ENCODE measurements around the gene CKM.
"Not testable (repeated sequence)": the region's sequence is repeated elsewhere in the genome, so short reads cannot be mapped to it uniquely, and the experiment has no call there.

The CKM gene

GRCh38 chr19:45340899-45341453 lies 18.3 kb upstream of the CKM start:
- Mint-ChIP-seq H3K9me3 (no peaks in the 10 kb centered on the region), H3K27me3 (ENCODE audit: low read depth) (peaks cover 9% of the 10 kb centered on the region), H3K4me1 (ENCODE audit: low read depth) (peaks cover 5% of the 10 kb centered on the region), H3K36me3 (ENCODE audit: low read depth) (no peaks in the 10 kb centered on the region), H3K4me3 (no peak overlapping the region), H3K27ac (no peak overlapping the region)

GRCh38 chr19:45340232-45340898 lies 17.7 kb upstream of the CKM start, which contains the start of gene KLC3:
TSS of gene KLC3 (plus strand) at chr19:45340750. CDS start at chr19:45345542, 4,792 bp downstream.
- H3K4me3 Mint-ChIP-seq: peak within 1 kb of the TSS; percentile 70

GRCh38 chr19:45339629-45340028 lies 17.0 kb upstream of the CKM start:
- H3K4me3 Mint-ChIP-seq: peak overlapping the region; percentile 70
- peaks cover 5% of the 10 kb centered on the region for H3K4me1 Mint-ChIP-seq (ENCODE audit: low read depth)
- H3K9me3 Mint-ChIP-seq: no peaks in the 10 kb centered on the region
- H3K27me3 Mint-ChIP-seq (ENCODE audit: low read depth): peaks cover 9% of the 10 kb centered on the region
- no peak overlapping the region for H3K27ac Mint-ChIP-seq
- H3K36me3 Mint-ChIP-seq (ENCODE audit: low read depth): no peaks in the 10 kb centered on the region

More at GRCh38 chr19:45340232-45340898, 17.7 kb upstream of the CKM start, which contains the start of gene KLC3:
- no peaks in the 10 kb centered on the region for H3K36me3 Mint-ChIP-seq (ENCODE audit: low read depth)
- no peak within 1 kb of the TSS for H3K27ac Mint-ChIP-seq
- peaks cover 9% of the 10 kb centered on the region for H3K27me3 Mint-ChIP-seq (ENCODE audit: low read depth)
- H3K4me1 Mint-ChIP-seq (ENCODE audit: low read depth): peaks cover 5% of the 10 kb centered on the region
- H3K9me3 Mint-ChIP-seq: no peaks in the 10 kb centered on the region

- Mint-ChIP-seq H3K9me3 (no peaks in the 10 kb centered on the region), H3K27me3 (ENCODE audit: low read depth) (peaks cover 9% of the 10 kb centered on the region), H3K4me3 (no peak overlapping the region), H3K4me1 (ENCODE audit: low read depth) (peaks cover 5% of the 10 kb centered on the region), H3K36me3 (ENCODE audit: low read depth) (no peaks in the 10 kb centered on the region), H3K27ac (no peak overlapping the region)
Measured at GRCh38 chr19:45336696-45337251, 14.1 kb upstream of the CKM start.

GRCh38 chr19:45334881-45335280 lies 12.2 kb upstream of the CKM start:
- not testable (repeated sequence) for H3K27me3 Mint-ChIP-seq (ENCODE audit: low read depth); H3K36me3 Mint-ChIP-seq (ENCODE audit: low read depth); H3K4me1 Mint-ChIP-seq (ENCODE audit: low read depth); H3K27ac Mint-ChIP-seq; H3K9me3 Mint-ChIP-seq; H3K4me3 Mint-ChIP-seq

GRCh38 chr19:45333609-45334303 lies 11.1 kb upstream of the CKM start:
- Mint-ChIP-seq H3K4me1 (ENCODE audit: low read depth) (peaks cover 2% of the 10 kb centered on the region), H3K36me3 (ENCODE audit: low read depth) (no peaks in the 10 kb centered on the region), H3K4me3 (no peak overlapping the region), H3K27ac (no peak overlapping the region), H3K9me3 (no peaks in the 10 kb centered on the region), H3K27me3 (ENCODE audit: low read depth) (peaks cover 4% of the 10 kb centered on the region)

GRCh38 chr19:45331411-45331810 lies 8.7 kb upstream of the CKM start:
- H3K36me3 Mint-ChIP-seq (ENCODE audit: low read depth): no peaks in the 10 kb centered on the region
- no peaks in the 10 kb centered on the region for H3K4me1 Mint-ChIP-seq (ENCODE audit: low read depth)

GRCh38 chr19:45327404-45328143 lies 4.9 kb upstream of the CKM start:
- Mint-ChIP-seq H3K4me1 (ENCODE audit: low read depth) (no peaks in the 10 kb centered on the region), H3K27me3 (ENCODE audit: low read depth) (peaks cover 19% of the 10 kb centered on the region), H3K9me3 (no peaks in the 10 kb centered on the region), H3K27ac (no peak overlapping the region), H3K36me3 (ENCODE audit: low read depth) (no peaks in the 10 kb centered on the region), H3K4me3 (no peak overlapping the region)

More at GRCh38 chr19:45331411-45331810, 8.7 kb upstream of the CKM start:
- no peak overlapping the region for H3K4me3 Mint-ChIP-seq
- H3K9me3 Mint-ChIP-seq: no peaks in the 10 kb centered on the region
- H3K27ac Mint-ChIP-seq: no peak overlapping the region
- H3K27me3 Mint-ChIP-seq (ENCODE audit: low read depth): no peaks in the 10 kb centered on the region

GRCh38 chr19:45324349-45324907 lies 1.8 kb upstream of the CKM start:
- H3K4me3 Mint-ChIP-seq: no peak overlapping the region
- H3K9me3 Mint-ChIP-seq: no peaks in the 10 kb centered on the region
- no peaks in the 10 kb centered on the region for H3K36me3 Mint-ChIP-seq (ENCODE audit: low read depth)
- H3K27ac Mint-ChIP-seq: no peak overlapping the region
- no peaks in the 10 kb centered on the region for H3K4me1 Mint-ChIP-seq (ENCODE audit: low read depth)
- peaks cover 25% of the 10 kb centered on the region for H3K27me3 Mint-ChIP-seq (ENCODE audit: low read depth)

GRCh38 chr19:45323671-45324081 lies 1.0 kb upstream of the CKM start:
- Mint-ChIP-seq H3K27ac (no peak overlapping the region), H3K27me3 (ENCODE audit: low read depth) (peaks cover 25% of the 10 kb centered on the region), H3K4me3 (no peak overlapping the region), H3K9me3 (no peaks in the 10 kb centered on the region), H3K4me1 (ENCODE audit: low read depth) (no peaks in the 10 kb centered on the region), H3K36me3 (ENCODE audit: low read depth) (no peaks in the 10 kb centered on the region)

GRCh38 chr19:45322311-45322710 lies 364 bp downstream of the CKM start:
- Mint-ChIP-seq H3K9me3 (no peaks in the 10 kb centered on the region), H3K4me3 (no peak overlapping the region), H3K4me1 (ENCODE audit: low read depth) (no peaks in the 10 kb centered on the region), H3K36me3 (ENCODE audit: low read depth) (no peaks in the 10 kb centered on the region), H3K27ac (no peak overlapping the region), H3K27me3 (ENCODE audit: low read depth) (peaks cover 30% of the 10 kb centered on the region)

GRCh38 chr19:45321848-45322247 lies 827 bp downstream of the CKM start:
- H3K9me3 Mint-ChIP-seq: no peaks in the 10 kb centered on the region
- peaks cover 32% of the 10 kb centered on the region for H3K27me3 Mint-ChIP-seq (ENCODE audit: low read depth)
- no peaks in the 10 kb centered on the region for H3K36me3 Mint-ChIP-seq (ENCODE audit: low read depth)
- H3K4me1 Mint-ChIP-seq (ENCODE audit: low read depth): no peaks in the 10 kb centered on the region
- no peak overlapping the region for H3K4me3 Mint-ChIP-seq
- H3K27ac Mint-ChIP-seq: no peak overlapping the region

GRCh38 chr19:45320997-45321775 lies 1.5 kb downstream of the CKM start:
- no peaks in the 10 kb centered on the region for H3K36me3 Mint-ChIP-seq (ENCODE audit: low read depth)
- H3K27me3 Mint-ChIP-seq (ENCODE audit: low read depth): peaks cover 38% of the 10 kb centered on the region
- H3K4me1 Mint-ChIP-seq (ENCODE audit: low read depth): no peaks in the 10 kb centered on the region
- no peaks in the 10 kb centered on the region for H3K9me3 Mint-ChIP-seq
- no peak overlapping the region for H3K27ac Mint-ChIP-seq
- no peak overlapping the region for H3K4me3 Mint-ChIP-seq

Measured in T-helper 1 cell treated with Interleukin-12 subunit alpha and Interleukin-12 subunit beta and Interleukin-4 antibody, amounts not matched to agents 30 μg/mL and 1 μg/mL, for 36 hours (primary cell).